H1 (cell line): ENCODE data around the gene OSBPL5. TPM values are rescaled to one million over a fixed set of nuclear protein-coding genes. Genes with fewer than 3 reads are reported as not detected.

Experiments
- BACH1 ChIP-seq: IDR thresholded peaks from 2 replicates; pipeline ENCODE4 v1.6.1; 2012; ENCODE audit warnings: low read length, improper control_type of control experiment
- CEBPB ChIP-seq: IDR thresholded peaks from 2 replicates; pipeline ENCODE4 v1.6.1; 2012; ENCODE audit warnings: low read depth, low read length
- EP300 ChIP-seq, 2 experiments: IDR thresholded peaks; 1 replicate in 1 of 2; 2 replicates in 1 of 2; pipeline ENCODE4 v1.6.1; 2011 to 2012; ENCODE audit warnings: low read depth in 2 of 2, low read length in 2 of 2, mild to moderate bottlenecking in 2 of 2, borderline replicate concordance in 1 of 2, inconsistent platforms in 1 of 2, moderate library complexity in 1 of 2
- EZH2 ChIP-seq: fragments of 200-600 bp; sonication (generic); IDR thresholded peaks from 2 replicates; pipeline ENCODE4 v1.7.1; 2012; ENCODE audit warnings: low read depth, mild to moderate bottlenecking, moderate library complexity, low read length, inconsistent platforms; ENCODE audit not compliant: severe bottlenecking
- polyA plus RNA-seq, 7 experiments: library from polyadenylated mRNA; depleted of rRNA in 3 of 7; stranded (reverse) in 5 of 7; unstranded in 2 of 7; fragments of >200 nt in 5 of 7; fragments of 200-250 nt in 2 of 7; gene quantifications; 1 replicate in 5 of 7; 2 replicates in 1 of 7; 4 replicates in 1 of 7; pipeline versions ENCODE4 v1.2.1 to v1.2.3, GENCODE V29; 2011 to 2013; ENCODE audit warnings: missing spikeins in 2 of 7, mixed read lengths in 2 of 7
- total RNA-seq: library from RNA; stranded (reverse); fragmentation: NEBNext Ultra II Directional; extraction: Animal tissue kit (Norgen Biotek cat#: 25700); gene quantifications from 2 replicates; pipeline ENCODE4 v1.2.1, GENCODE V29; 2021
- TF ChIP-seq, protein P1 (sequence below): IDR thresholded peaks from 2 replicates; pipeline ENCODE4 v1.6.1; 2012; ENCODE audit warnings: inconsistent platforms

OSBPL5 gene
- total and polyA plus RNA-seq, 2 of the 8 experiments (the other 6 are each of a cell fraction or from before 2014, with no cell fraction given), result 3.4 to 9.9 TPM

DNA sequence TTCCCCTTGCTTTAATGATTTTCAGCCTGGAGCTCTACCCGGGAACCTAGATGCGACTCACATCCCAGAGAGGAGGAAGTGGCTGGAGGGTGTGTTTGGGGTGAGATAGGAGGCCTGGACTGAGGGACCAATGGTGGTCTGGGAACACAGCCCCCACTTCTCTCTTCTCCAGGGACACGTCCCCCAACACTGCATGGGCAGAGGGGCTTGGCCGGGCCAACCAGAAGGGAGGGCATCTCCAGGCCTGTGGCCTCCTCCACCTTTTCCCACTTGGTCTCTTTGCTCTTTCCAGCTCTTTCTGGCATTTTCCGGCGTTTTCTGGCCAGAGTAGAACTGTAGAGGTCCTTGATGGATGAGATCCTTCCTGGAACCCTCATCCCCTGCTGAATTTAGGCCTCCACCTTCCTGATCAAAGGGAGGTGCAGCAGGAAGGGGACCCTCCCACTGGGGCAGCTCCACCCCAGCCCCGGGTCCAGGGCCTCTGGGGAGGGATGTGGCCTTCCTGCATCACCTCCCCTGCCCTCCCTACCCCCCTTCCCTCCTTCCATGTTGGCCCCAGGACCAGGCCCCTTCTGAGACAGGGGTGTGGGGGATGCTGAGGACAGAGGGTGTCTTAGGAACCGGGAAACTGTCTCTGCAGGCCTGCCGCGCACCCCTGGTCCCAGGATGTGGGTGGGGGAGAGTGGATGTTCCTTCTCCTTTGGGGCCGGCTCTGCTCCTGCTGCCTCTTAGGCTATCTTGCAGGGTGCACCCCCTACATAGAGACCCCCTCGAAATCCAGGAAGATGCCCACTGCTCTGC is 29.1 kb upstream of the OSBPL5 start (continued):
- TF ChIP-seq EP300 (IDR thresholded peaks at IDR 0.05; ENCODE audit: borderline replicate concordance in 1 of 2, low read depth in 2 of 2, low read length in 2 of 2) (no peak), EZH2 (no peak), BACH1 (no peak), CEBPB (no peak)
- TF ChIP-seq, protein P1, sequence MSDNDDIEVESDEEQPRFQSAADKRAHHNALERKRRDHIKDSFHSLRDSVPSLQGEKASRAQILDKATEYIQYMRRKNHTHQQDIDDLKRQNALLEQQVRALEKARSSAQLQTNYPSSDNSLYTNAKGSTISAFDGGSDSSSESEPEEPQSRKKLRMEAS, result no peak
